Right atrium auricular region (tissue), 2 donors: ENCODE results near the gene PRAMEF9. TPM values are rescaled to one million over a fixed set of nuclear protein-coding genes. Genes with fewer than 3 reads are reported as not detected.

ENCODE experiments used
- DNase-seq: peaks from one replicate; pipeline ENCODE4 v3.0.0-alpha.2; 2019; ENCODE audit warnings: low spot score
- H3K27ac ChIP-seq, 2 donors: fragments of 200-600 bp; sonication (generic); 1 replicate in 1 of 2; 2 replicates in 1 of 2; pipeline ENCODE4 v1.5.1; 2016 to 2019
- H3K27me3 ChIP-seq, 2 donors: fragments of 200-600 bp; sonication (generic); one replicate each; pipeline versions ENCODE4 v1.5.1 to v1.6.0; 2017 to 2019
- H3K36me3 ChIP-seq: fragments of 200-600 bp; sonication (generic); one replicate; pipeline ENCODE4 v1.5.1; 2016
- H3K4me1 ChIP-seq, 2 donors: fragments of 200-600 bp; sonication (generic); one replicate each; pipeline versions ENCODE4 v1.5.1 to v1.6.0; 2017 to 2019
- H3K4me3 ChIP-seq, 2 donors: fragments of 200-600 bp; sonication (generic); 1 replicate in 1 of 2; 2 replicates in 1 of 2; pipeline ENCODE4 v1.5.1; 2017 to 2019; ENCODE audit warnings: mild to moderate bottlenecking in 1 of 2, moderate library complexity in 1 of 2
- H3K9me3 ChIP-seq, 2 donors: fragments of 200-600 bp; sonication (generic); one replicate each; pipeline ENCODE4 v1.5.1; 2019
- total RNA-seq, 2 donors: library from RNA; depleted of rRNA; stranded (reverse); fragments of >200 nt; gene quantifications; one replicate each; pipeline ENCODE4 v1.1.0, GENCODE V29; 2016
- TF ChIP-seq, protein P1 (sequence below), 2 donors: fragments of 200-600 bp; sonication (generic); IDR thresholded peaks; one replicate each; pipeline ENCODE4 v1.5.1; 2019; ENCODE audit warnings: antibody characterized with exemption in 2 of 2

PRAMEF9 gene
- total RNA-seq, 2 donors from 2014 or later, result not detected

DNA sequence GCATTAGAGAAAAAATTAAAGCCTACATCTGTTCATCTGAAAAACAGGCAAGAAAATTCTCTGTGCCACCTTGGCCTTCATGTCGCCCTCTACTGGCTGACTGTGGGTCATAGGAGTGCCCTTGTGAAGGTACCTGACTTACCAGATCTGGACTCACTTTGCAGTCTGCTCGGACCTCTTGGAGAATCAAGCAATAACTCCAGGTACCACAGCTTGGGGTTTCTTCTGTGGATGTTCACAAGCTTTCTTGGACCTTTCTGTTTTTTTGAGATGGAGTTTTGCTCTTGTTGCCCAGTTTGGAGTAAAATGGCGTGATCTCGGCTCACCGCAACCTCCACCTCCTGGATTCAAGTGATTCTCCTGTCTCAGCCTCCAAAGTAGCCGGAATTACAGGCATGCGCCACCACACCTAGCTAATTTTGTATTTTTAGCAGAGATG, 56.7 kb downstream of the PRAMEF9 start:
- Histone ChIP-seq H3K4me3 (no peak overlapping the region), H3K27me3 (no peaks in the 10 kb centered on the region), H3K27ac (no peak overlapping the region), H3K4me1 (no peaks in the 10 kb centered on the region), H3K9me3 (peaks cover 0 to 2% of the 10 kb centered on the region in 2 donors), H3K36me3 (no peaks in the 10 kb centered on the region)
- peak; percentile 59 for DNase-seq
- TF ChIP-seq, protein P1, sequence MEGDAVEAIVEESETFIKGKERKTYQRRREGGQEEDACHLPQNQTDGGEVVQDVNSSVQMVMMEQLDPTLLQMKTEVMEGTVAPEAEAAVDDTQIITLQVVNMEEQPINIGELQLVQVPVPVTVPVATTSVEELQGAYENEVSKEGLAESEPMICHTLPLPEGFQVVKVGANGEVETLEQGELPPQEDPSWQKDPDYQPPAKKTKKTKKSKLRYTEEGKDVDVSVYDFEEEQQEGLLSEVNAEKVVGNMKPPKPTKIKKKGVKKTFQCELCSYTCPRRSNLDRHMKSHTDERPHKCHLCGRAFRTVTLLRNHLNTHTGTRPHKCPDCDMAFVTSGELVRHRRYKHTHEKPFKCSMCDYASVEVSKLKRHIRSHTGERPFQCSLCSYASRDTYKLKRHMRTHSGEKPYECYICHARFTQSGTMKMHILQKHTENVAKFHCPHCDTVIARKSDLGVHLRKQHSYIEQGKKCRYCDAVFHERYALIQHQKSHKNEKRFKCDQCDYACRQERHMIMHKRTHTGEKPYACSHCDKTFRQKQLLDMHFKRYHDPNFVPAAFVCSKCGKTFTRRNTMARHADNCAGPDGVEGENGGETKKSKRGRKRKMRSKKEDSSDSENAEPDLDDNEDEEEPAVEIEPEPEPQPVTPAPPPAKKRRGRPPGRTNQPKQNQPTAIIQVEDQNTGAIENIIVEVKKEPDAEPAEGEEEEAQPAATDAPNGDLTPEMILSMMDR (IDR thresholded peaks at IDR 0.05), result peak; percentile 27 to 40

Other genes with a start within 250 kb of the PRAMEF9 start
- not detected for gene PRAMEF6, start 224.3 kb upstream of the PRAMEF9 start, total RNA-seq
- gene PRAMEF27, start 115.3 kb upstream of the PRAMEF9 start, total RNA-seq, result not detected
- gene HNRNPCL3, start 111.1 kb upstream of the PRAMEF9 start, total RNA-seq, result not detected
- not detected for gene PRAMEF25, start 101.1 kb upstream of the PRAMEF9 start, total RNA-seq
- gene HNRNPCL2, start 55.0 kb upstream of the PRAMEF9 start, total RNA-seq, result not detected
- gene PRAMEF26, start 15.8 kb upstream of the PRAMEF9 start, total RNA-seq, result not detected
- gene HNRNPCL4, start 6.2 kb upstream of the PRAMEF9 start, total RNA-seq, result not detected
- gene PRAMEF13, start 29.6 kb downstream of the PRAMEF9 start, total RNA-seq, result not detected
- gene PRAMEF18, start 54.3 kb downstream of the PRAMEF9 start, total RNA-seq, result not detected
- gene PRAMEF5, start 82.3 kb downstream of the PRAMEF9 start, total RNA-seq, result not detected
- gene PRAMEF8, start 113.3 kb downstream of the PRAMEF9 start, total RNA-seq, result not detected
- not detected for gene PRAMEF33, start 131.7 kb downstream of the PRAMEF9 start, total RNA-seq
- not detected for gene PRAMEF15, start 143.7 kb downstream of the PRAMEF9 start, total RNA-seq
- gene PRAMEF14, start 175.3 kb downstream of the PRAMEF9 start, total RNA-seq, result not detected
- gene PRAMEF19, start 200.1 kb downstream of the PRAMEF9 start, total RNA-seq, result not detected
- not detected for gene PRAMEF17, start 217.8 kb downstream of the PRAMEF9 start, total RNA-seq
- gene PRAMEF20, start 238.6 kb downstream of the PRAMEF9 start, total RNA-seq, result not detected